ENCODE data around the gene KMO.

Gene KMO

DNA sequence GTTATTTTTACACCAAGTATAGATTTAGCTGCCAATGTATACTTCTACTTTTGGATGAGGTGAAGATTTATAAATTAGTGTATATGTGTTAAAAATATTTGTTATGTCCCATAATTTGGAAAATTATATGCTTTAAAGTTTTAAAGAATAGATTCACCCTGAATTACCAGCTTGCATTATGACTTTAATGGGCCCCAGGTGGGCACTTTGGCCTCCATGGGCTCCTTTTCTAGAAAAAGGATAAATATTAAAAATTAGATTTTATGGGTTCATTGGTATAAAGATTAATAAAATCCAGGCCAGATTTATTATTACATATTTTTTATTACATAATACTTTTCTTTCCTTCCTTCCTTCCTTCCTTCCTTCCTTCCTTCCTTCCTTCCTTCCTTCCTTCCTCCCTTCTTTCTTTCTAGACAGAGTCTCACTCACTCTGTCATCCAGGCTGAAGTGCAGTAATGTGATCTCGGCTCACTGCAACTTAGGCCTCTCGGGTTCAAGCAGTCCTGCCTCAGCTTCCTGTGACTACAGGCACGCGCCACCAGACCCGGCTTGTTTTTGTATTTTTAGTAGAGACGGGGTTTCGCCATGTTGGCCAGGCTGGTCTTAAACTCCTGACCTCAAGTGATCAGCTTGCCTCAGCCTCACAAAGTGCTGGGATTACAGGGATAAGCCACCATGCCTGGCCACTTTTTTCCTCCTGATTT, 21.9 kb downstream of the KMO start:
- no peak overlapping the region for H3K9ac ChIP-seq (ENCODE audit: low read depth, low read length)
- no peak for ATAC-seq (ENCODE audit: insufficient read depth, low read depth)

DNA sequence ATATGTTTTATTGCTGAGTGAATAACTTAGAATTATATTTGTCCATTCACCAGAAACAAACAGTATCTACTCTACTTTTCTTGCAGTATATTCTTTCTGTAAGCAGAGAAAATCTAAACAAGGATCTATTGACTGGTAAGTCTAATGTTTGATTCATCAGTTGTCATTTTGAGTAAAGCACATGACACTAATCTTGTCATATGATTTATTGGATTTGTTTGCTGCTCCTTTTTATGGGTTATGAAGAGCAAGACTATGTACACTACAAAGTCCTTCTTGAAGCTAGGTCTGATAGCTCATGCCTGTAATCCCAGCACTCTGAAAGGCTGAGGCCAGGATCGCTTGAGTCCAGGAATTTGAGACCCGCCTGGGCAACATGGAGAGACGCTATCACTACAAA, 23.3 kb downstream of the KMO start:
- Histone ChIP-seq H3K4me2 (ENCODE audit: insufficient read depth, low read length) (no peak overlapping the region), H3K79me2 (ENCODE audit: insufficient read depth, low read length) (no peaks in the 10 kb centered on the region), H3K4me1 (ENCODE audit: insufficient read depth, low read length) (no peaks in the 10 kb centered on the region), H4K20me1 (ENCODE audit: insufficient read depth, low read length) (no peaks in the 10 kb centered on the region), H3K4me3 (ENCODE audit: low read depth in 1 of 2, low read length in 2 of 2) (no peak overlapping the region), H2AFZ (ENCODE audit: low read depth, low read length) (no peak overlapping the region), H3K9ac (ENCODE audit: low read depth, low read length) (no peak overlapping the region), H3K36me3 (ENCODE audit: insufficient read depth, low read length) (no peaks in the 10 kb centered on the region), H3K9me3 (ENCODE audit: insufficient read depth, low read length, severe bottlenecking) (no peaks in the 10 kb centered on the region), H3K27ac (ENCODE audit: low read length) (no peak overlapping the region), H3K27me3 (ENCODE audit: insufficient read depth, low read length, poor library complexity) (peaks cover 2% of the 10 kb centered on the region)
- no peak for DNase-seq
- TF ChIP-seq, protein P1, sequence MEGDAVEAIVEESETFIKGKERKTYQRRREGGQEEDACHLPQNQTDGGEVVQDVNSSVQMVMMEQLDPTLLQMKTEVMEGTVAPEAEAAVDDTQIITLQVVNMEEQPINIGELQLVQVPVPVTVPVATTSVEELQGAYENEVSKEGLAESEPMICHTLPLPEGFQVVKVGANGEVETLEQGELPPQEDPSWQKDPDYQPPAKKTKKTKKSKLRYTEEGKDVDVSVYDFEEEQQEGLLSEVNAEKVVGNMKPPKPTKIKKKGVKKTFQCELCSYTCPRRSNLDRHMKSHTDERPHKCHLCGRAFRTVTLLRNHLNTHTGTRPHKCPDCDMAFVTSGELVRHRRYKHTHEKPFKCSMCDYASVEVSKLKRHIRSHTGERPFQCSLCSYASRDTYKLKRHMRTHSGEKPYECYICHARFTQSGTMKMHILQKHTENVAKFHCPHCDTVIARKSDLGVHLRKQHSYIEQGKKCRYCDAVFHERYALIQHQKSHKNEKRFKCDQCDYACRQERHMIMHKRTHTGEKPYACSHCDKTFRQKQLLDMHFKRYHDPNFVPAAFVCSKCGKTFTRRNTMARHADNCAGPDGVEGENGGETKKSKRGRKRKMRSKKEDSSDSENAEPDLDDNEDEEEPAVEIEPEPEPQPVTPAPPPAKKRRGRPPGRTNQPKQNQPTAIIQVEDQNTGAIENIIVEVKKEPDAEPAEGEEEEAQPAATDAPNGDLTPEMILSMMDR (IDR thresholded peaks at IDR 0.05; ENCODE audit: borderline replicate concordance, extremely low read depth, low read length, poor library complexity, severe bottlenecking), result no peak
- no peak for TF ChIP-seq EZH2 (IDR thresholded peaks at IDR 0.05; ENCODE audit: borderline replicate concordance, low read depth, low read length, severe bottlenecking)
- ATAC-seq (ENCODE audit: insufficient read depth, low read depth), result no peak

More for the DNA sequence above, 21.9 kb downstream of the KMO start:
- no peak for DNase-seq
- H3K4me3 ChIP-seq (ENCODE audit: low read depth in 1 of 2, low read length in 2 of 2), result no peak overlapping the region
- no peaks in the 10 kb centered on the region for H3K79me2 ChIP-seq (ENCODE audit: insufficient read depth, low read length)
- no peak overlapping the region for H2AFZ ChIP-seq (ENCODE audit: low read depth, low read length)
- H3K36me3 ChIP-seq (ENCODE audit: insufficient read depth, low read length), result no peaks in the 10 kb centered on the region
- H3K27ac ChIP-seq (ENCODE audit: low read length), result no peak overlapping the region
- TF ChIP-seq, protein P1 (IDR thresholded peaks at IDR 0.05; ENCODE audit: borderline replicate concordance, extremely low read depth, low read length, poor library complexity, severe bottlenecking), result no peak
- no peak for TF ChIP-seq EZH2 (IDR thresholded peaks at IDR 0.05; ENCODE audit: borderline replicate concordance, low read depth, low read length, severe bottlenecking)
- H3K4me2 ChIP-seq (ENCODE audit: insufficient read depth, low read length), result no peak overlapping the region
- no peaks in the 10 kb centered on the region for H3K9me3 ChIP-seq (ENCODE audit: insufficient read depth, low read length, severe bottlenecking)
- H3K4me1 ChIP-seq (ENCODE audit: insufficient read depth, low read length), result no peaks in the 10 kb centered on the region
- no peaks in the 10 kb centered on the region for H4K20me1 ChIP-seq (ENCODE audit: insufficient read depth, low read length)
- no peaks in the 10 kb centered on the region for H3K27me3 ChIP-seq (ENCODE audit: insufficient read depth, low read length, poor library complexity)

DNA sequence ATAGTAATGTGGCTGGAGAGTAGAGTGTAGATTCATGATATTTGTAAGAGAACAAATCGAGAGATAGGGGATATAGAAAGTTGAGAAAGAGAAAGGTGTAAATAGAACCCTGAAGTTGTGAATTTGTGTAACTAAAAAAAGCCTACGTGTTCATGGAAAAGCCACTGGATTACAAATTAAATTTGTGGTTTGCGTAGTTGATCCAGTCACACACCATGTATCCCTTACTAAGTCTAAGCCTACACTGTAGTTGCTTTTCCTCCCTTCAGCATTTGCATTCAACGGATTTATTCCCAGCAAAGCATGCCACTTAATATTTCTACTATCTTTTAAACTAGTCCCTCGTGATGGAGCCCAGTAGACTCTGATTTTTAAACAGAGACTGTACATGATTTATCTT, 24.9 kb downstream of the KMO start:
- DNase-seq (no peak), ATAC-seq (ENCODE audit: insufficient read depth, low read depth) (no peak)
- H3K4me1 ChIP-seq (ENCODE audit: insufficient read depth, low read length), result no peaks in the 10 kb centered on the region
- H3K27ac ChIP-seq (ENCODE audit: low read length), result no peak overlapping the region
- no peaks in the 10 kb centered on the region for H4K20me1 ChIP-seq (ENCODE audit: insufficient read depth, low read length)
- no peak overlapping the region for H3K9ac ChIP-seq (ENCODE audit: low read depth, low read length)
- H2AFZ ChIP-seq (ENCODE audit: low read depth, low read length), result no peak overlapping the region
- TF ChIP-seq, protein P1 (IDR thresholded peaks at IDR 0.05; ENCODE audit: borderline replicate concordance, extremely low read depth, low read length, poor library complexity, severe bottlenecking), result no peak
- no peaks in the 10 kb centered on the region for H3K9me3 ChIP-seq (ENCODE audit: insufficient read depth, low read length, severe bottlenecking)
- H3K4me3 ChIP-seq (ENCODE audit: low read depth in 1 of 2, low read length in 2 of 2), result no peak overlapping the region
- H3K36me3 ChIP-seq (ENCODE audit: insufficient read depth, low read length), result no peaks in the 10 kb centered on the region
- peaks cover 8% of the 10 kb centered on the region for H3K27me3 ChIP-seq (ENCODE audit: insufficient read depth, low read length, poor library complexity)
- H3K79me2 ChIP-seq (ENCODE audit: insufficient read depth, low read length), result no peaks in the 10 kb centered on the region
- no peak overlapping the region for H3K4me2 ChIP-seq (ENCODE audit: insufficient read depth, low read length)

Data from DND-41 (cell line).